ENCODE data around the gene NAA15. TPM values are rescaled to one million over a fixed set of nuclear protein-coding genes. Genes with fewer than 3 reads are reported as not detected.
"Not testable (repeated sequence)": the region's sequence is repeated elsewhere in the genome, so short reads cannot be mapped to it uniquely, and the experiment has no call there.

The NAA15 gene
- total RNA-seq, 1 experiment from 2014 or later, result 41.0 TPM

DNA sequence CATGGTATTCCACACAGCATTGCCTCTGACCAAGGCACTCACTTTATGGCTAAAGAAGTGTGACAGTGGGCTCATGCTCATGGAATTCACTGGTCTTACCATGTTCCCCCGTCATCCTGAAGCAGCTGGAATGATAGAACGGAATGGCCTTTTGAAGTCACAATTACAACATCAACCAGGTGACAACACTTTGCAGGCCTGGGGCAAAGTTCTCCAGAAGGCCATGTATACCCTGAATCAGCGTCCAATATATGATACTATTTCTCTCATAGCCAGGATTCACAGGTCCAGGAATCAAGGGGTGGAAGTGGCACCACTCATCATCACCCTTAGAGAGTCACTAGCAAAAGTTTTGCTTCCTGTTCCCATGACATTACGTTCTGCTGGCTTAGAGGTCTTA lies 145.8 kb downstream of the NAA15 start:
- H2AFZ ChIP-seq (ENCODE audit: low read length); H3K36me3 ChIP-seq (ENCODE audit: low read depth, low read length); H3K27ac ChIP-seq (ENCODE audit: low read length); intact Hi-C loops (cut with micrococcal nuclease); H3K4me3 ChIP-seq (ENCODE audit: low read length); H3K9ac ChIP-seq (ENCODE audit: low read length); H3K9me3 ChIP-seq (ENCODE audit: low read length); H3K27me3 ChIP-seq (ENCODE audit: low read length); H3F3A ChIP-seq (ENCODE audit: low read length, unreplicated experiment); H3K9me2 ChIP-seq (replicated peaks; ENCODE audit: low read length); H4K20me1 ChIP-seq (ENCODE audit: low read length); POLR2A ChIA-PET (ENCODE audit: unreplicated experiment); H3K4me1 ChIP-seq (ENCODE audit: insufficient read depth, low read length); BruUV-seq (replicated peaks); CTCF ChIA-PET; H3K4me2 ChIP-seq (ENCODE audit: low read length); DNase-seq; ATAC-seq: not testable (repeated sequence)
- H3K79me2 ChIP-seq (ENCODE audit: low read length), result peaks cover 14% of the 10 kb centered on the region

DNA sequence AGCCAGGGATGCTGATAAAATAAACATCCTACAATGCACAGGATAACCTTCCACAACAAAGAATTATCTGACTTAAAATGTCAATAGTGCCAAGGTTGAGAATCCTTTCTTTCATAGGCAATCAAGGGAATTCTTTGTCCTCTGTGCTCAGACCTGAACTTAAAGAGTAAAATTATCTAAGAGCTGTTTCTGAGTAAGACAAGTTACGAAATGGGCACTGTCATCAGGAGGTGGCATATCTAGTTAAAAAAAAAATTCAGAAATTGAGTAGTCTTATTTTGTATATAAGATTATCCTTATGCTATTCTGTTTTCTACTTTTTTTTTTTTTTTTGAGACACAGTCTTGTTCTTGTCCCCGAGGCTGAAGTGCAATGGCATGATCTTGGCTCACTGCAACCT lies 149.3 kb downstream of the NAA15 start:
- Histone ChIP-seq H3K4me3 (ENCODE audit: low read length) (no peak overlapping the region), H2AFZ (ENCODE audit: low read length) (no peak overlapping the region), H3K4me2 (ENCODE audit: low read length) (no peak overlapping the region), H4K20me1 (ENCODE audit: low read length) (0 out of 2 replicates have a peak, but pooled peaks cover 2% of the 10 kb centered on the region), H3K9me2 (replicated peaks; ENCODE audit: low read length) (no peaks in the 10 kb centered on the region), H3K27ac (ENCODE audit: low read length) (no peak overlapping the region), H3K9ac (ENCODE audit: low read length) (no peak overlapping the region), H3K27me3 (ENCODE audit: low read length) (no peaks in the 10 kb centered on the region), H3K4me1 (ENCODE audit: insufficient read depth, low read length) (peaks cover 17% of the 10 kb centered on the region; the same call in 1 of the 2 replicates), H3K79me2 (ENCODE audit: low read length) (peaks cover 38% of the 10 kb centered on the region), H3K9me3 (ENCODE audit: low read length) (no peaks in the 10 kb centered on the region), H3F3A (ENCODE audit: low read length, unreplicated experiment) (no peaks in the 10 kb centered on the region), H3K36me3 (ENCODE audit: low read depth, low read length) (no peaks in the 10 kb centered on the region)
- ChIA-PET CTCF (no interaction called here), POLR2A (ENCODE audit: unreplicated experiment) (no interaction called here)
- ATAC-seq (no peak), DNase-seq (no peak)
- intact Hi-C loops (cut with micrococcal nuclease), result loop anchor here (5.0 kb wide), 1 partner anchor 107 kb away; the partner anchor contains the start of gene SETD7
- BruUV-seq (replicated peaks), result no TSS peak
- no peak for TF ChIP-seq EZH2 (IDR thresholded peaks at IDR 0.05; ENCODE audit: low read length, unreplicated experiment)
- no peak for TF ChIP-seq EZH2phosphoT487 (IDR thresholded peaks at IDR 0.05; ENCODE audit: borderline replicate concordance, low read length)
- TF ChIP-seq, protein P1, sequence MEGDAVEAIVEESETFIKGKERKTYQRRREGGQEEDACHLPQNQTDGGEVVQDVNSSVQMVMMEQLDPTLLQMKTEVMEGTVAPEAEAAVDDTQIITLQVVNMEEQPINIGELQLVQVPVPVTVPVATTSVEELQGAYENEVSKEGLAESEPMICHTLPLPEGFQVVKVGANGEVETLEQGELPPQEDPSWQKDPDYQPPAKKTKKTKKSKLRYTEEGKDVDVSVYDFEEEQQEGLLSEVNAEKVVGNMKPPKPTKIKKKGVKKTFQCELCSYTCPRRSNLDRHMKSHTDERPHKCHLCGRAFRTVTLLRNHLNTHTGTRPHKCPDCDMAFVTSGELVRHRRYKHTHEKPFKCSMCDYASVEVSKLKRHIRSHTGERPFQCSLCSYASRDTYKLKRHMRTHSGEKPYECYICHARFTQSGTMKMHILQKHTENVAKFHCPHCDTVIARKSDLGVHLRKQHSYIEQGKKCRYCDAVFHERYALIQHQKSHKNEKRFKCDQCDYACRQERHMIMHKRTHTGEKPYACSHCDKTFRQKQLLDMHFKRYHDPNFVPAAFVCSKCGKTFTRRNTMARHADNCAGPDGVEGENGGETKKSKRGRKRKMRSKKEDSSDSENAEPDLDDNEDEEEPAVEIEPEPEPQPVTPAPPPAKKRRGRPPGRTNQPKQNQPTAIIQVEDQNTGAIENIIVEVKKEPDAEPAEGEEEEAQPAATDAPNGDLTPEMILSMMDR (conservative IDR thresholded peaks at IDR 0.05; ENCODE audit: low read depth, low read length), result no peak

DNA sequence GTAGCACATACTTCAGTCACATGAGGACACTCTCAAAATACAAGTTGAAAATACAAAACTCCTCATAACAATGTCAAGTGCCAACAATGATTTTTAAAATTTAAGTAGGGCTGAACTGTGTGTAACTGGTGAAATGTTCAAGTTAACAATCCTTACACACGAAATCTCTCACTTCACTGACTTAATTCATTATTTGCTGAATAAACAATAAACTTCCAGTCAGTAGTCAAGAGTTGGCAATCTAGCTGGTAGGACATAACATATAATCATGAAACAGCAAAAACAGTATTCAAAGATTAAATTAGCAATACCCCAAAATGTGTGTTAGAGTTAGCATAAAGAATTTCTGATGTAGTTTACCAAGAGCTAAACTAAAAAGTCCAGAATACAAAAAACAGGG lies 150.7 kb downstream of the NAA15 start:
- Histone ChIP-seq H3K4me2 (ENCODE audit: low read length) (peak overlapping the region; percentile 98), H3K27ac (ENCODE audit: low read length) (no peak overlapping the region), H2AFZ (ENCODE audit: low read length) (no peak overlapping the region), H3K4me3 (ENCODE audit: low read length) (peak overlapping the region; percentile 99), H3K4me1 (ENCODE audit: insufficient read depth, low read length) (peaks cover 30% of the 10 kb centered on the region), H3K9ac (ENCODE audit: low read length) (peak overlapping the region; percentile 78; the same call in 1 of the 2 replicates), H4K20me1 (ENCODE audit: low read length) (0 out of 2 replicates have a peak, but pooled peaks cover 7% of the 10 kb centered on the region), H3K27me3 (ENCODE audit: low read length) (no peaks in the 10 kb centered on the region), H3F3A (ENCODE audit: low read length, unreplicated experiment) (no peaks in the 10 kb centered on the region), H3K79me2 (ENCODE audit: low read length) (peaks cover 52% of the 10 kb centered on the region), H3K36me3 (ENCODE audit: low read depth, low read length) (no peaks in the 10 kb centered on the region), H3K9me3 (ENCODE audit: low read length) (no peaks in the 10 kb centered on the region), H3K9me2 (replicated peaks; ENCODE audit: low read length) (no peaks in the 10 kb centered on the region)
- TF ChIP-seq, protein P1 (conservative IDR thresholded peaks at IDR 0.05; ENCODE audit: low read depth, low read length), result no peak
- TF ChIP-seq EZH2 (IDR thresholded peaks at IDR 0.05; ENCODE audit: low read length, unreplicated experiment), result no peak
- TF ChIP-seq EZH2phosphoT487 (IDR thresholded peaks at IDR 0.05; ENCODE audit: borderline replicate concordance, low read length), result no peak
- ChIA-PET POLR2A (ENCODE audit: unreplicated experiment) (no interaction called here), CTCF (no interaction called here)
- DNase-seq (no peak), ATAC-seq (no peak)
- no TSS peak for BruUV-seq (replicated peaks)
- intact Hi-C loops (cut with micrococcal nuclease), result loop anchor here (2.0 to 5.0 kb wide), 2 partner anchors 35 to 105 kb away; partner anchors contain the start of gene SETD7
